HepG2 (cell line): ENCODE results near the gene PRKCZ. TPM values are rescaled to one million over a fixed set of nuclear protein-coding genes. Genes with fewer than 3 reads are reported as not detected.
A peak's percentile ranks its signal among the peaks of the same experiment; 100 is the strongest.

Experiments
- ADNP ChIP-seq: sonication (generic); formaldehyde crosslinking; IDR thresholded peaks from 2 replicates; pipeline ENCODE4 v1.4.0; 2020; ENCODE audit warnings: missing genetic modification reagents
- ARNT2 ChIP-seq: sonication (generic); formaldehyde crosslinking; IDR thresholded peaks from 2 replicates; pipeline ENCODE4 v1.8.0; 2022; ENCODE audit warnings: mild to moderate bottlenecking, low read depth, missing genetic modification reagents, moderate library complexity
- DNMT3B ChIP-seq: conservative IDR thresholded peaks from 2 replicates; pipeline ENCODE4 v1.6.1; 2016; ENCODE audit warnings: missing biosample characterization, control low read depth
- GATAD2A ChIP-seq: IDR thresholded peaks from 2 replicates; pipeline ENCODE4 v1.6.1; 2016
- HIVEP1 ChIP-seq: sonication (generic); formaldehyde crosslinking; IDR thresholded peaks from 2 replicates; pipeline ENCODE4 v1.4.0; 2020; ENCODE audit warnings: mild to moderate bottlenecking, missing genetic modification reagents
- HNRNPLL ChIP-seq: fragments of 200-400 bp; formaldehyde crosslinking; IDR thresholded peaks from 2 replicates; pipeline ENCODE4 v1.6.1; 2017; ENCODE audit warnings: mild to moderate bottlenecking, low read depth, low read length; ENCODE audit not compliant: poor library complexity, severe bottlenecking
- HNRNPUL1 ChIP-seq: fragments of 200-400 bp; formaldehyde crosslinking; IDR thresholded peaks from 2 replicates; pipeline ENCODE4 v1.6.1; 2017; ENCODE audit warnings: low read depth, mild to moderate bottlenecking, low read length, moderate library complexity
- HOXA3 ChIP-seq: sonication (generic); formaldehyde crosslinking; IDR thresholded peaks from 2 replicates; pipeline ENCODE4 v1.5.0; 2020; ENCODE audit warnings: missing genetic modification reagents
- IKZF1 ChIP-seq: fragments of 450-650 bp; IDR thresholded peaks from 2 replicates; pipeline ENCODE4 v1.7.1; 2016
- SATB2 ChIP-seq: sonication (generic); formaldehyde crosslinking; IDR thresholded peaks from 2 replicates; pipeline ENCODE4 v1.5.0; 2020; ENCODE audit warnings: missing genetic modification reagents
- SP1 ChIP-seq, 2 experiments: fragments of 450-650 bp in 1 of 2; sonication (generic) in 1 of 2; formaldehyde crosslinking in 1 of 2; IDR thresholded peaks; 2 replicates each; pipeline versions ENCODE4 v1.4.0 to v1.6.1; 2016 to 2020; ENCODE audit warnings: missing genetic modification reagents in 1 of 2
- SP2 ChIP-seq: sonication (generic); formaldehyde crosslinking; IDR thresholded peaks from 2 replicates; pipeline ENCODE4 v1.5.1; 2020; ENCODE audit warnings: mild to moderate bottlenecking, missing genetic modification reagents
- XBP1 ChIP-seq: sonication (generic); formaldehyde crosslinking; IDR thresholded peaks from 2 replicates; pipeline ENCODE4 v1.5.0; 2020; ENCODE audit warnings: missing genetic modification reagents
- YEATS4 ChIP-seq: sonication (generic); formaldehyde crosslinking; IDR thresholded peaks from 2 replicates; pipeline ENCODE4 v1.4.0; 2020; ENCODE audit warnings: missing genetic modification reagents, borderline replicate concordance
- ZNF331 ChIP-seq: sonication (generic); formaldehyde crosslinking; IDR thresholded peaks from 2 replicates; pipeline ENCODE4 v1.4.0; 2020; ENCODE audit warnings: missing genetic modification reagents
- polyA plus RNA-seq, 8 experiments: library from polyadenylated mRNA; depleted of rRNA in 3 of 8; stranded (reverse) in 7 of 8; unstranded in 1 of 8; fragments of >200 nt; fragmentation: Illumina TruSeq in 4 of 8; extraction: Trizol in 4 of 8; gene quantifications; 2 replicates each; pipeline versions ENCODE4 v1.2.1 to v1.2.3, GENCODE V29; 2011 to 2016; ENCODE audit warnings: low read depth in 4 of 8, missing spikeins in 1 of 8, mixed read lengths in 1 of 8; ENCODE audit not compliant: insufficient read depth in 1 of 8
- total RNA-seq, 5 experiments: library from RNA; depleted of rRNA; stranded (reverse); fragments of >200 nt; fragmentation: Illumina TruSeq; extraction: Trizol; gene quantifications; 2 replicates each; pipeline ENCODE4 v1.2.3, GENCODE V29; 2016; ENCODE audit warnings: low read depth in 1 of 5
- TF ChIP-seq, protein P1 (sequence below): sonication (generic); formaldehyde crosslinking; IDR thresholded peaks from 2 replicates; pipeline ENCODE4 v1.8.0; 2023; ENCODE audit warnings: mild to moderate bottlenecking, missing genetic modification reagents
- TF ChIP-seq, protein P2 (sequence below): fragments of 450-650 bp; IDR thresholded peaks from 2 replicates; pipeline ENCODE4 v1.6.1; 2017; ENCODE audit warnings: mild to moderate bottlenecking
- TF ChIP-seq, protein P3 (sequence below): sonication (generic); formaldehyde crosslinking; conservative IDR thresholded peaks from 2 replicates; pipeline ENCODE4 v1.5.0; 2020; ENCODE audit warnings: missing genetic modification reagents
- TF ChIP-seq, protein P4 (sequence below), 2 experiments: sonication (generic) in 1 of 2; formaldehyde crosslinking in 1 of 2; IDR thresholded peaks; 2 replicates each; pipeline versions ENCODE4 v1.5.1 to v1.6.1; 2011 to 2020; ENCODE audit warnings: borderline replicate concordance in 1 of 2, low read depth in 1 of 2, low read length in 1 of 2, mild to moderate bottlenecking in 1 of 2, missing genetic modification reagents in 1 of 2, moderate library complexity in 1 of 2
- TF ChIP-seq, protein P5 (sequence below): sonication (generic); formaldehyde crosslinking; IDR thresholded peaks from 2 replicates; pipeline ENCODE4 v1.4.0; 2020; ENCODE audit warnings: missing genetic modification reagents; ENCODE audit errors: not compliant biosample characterization

The PRKCZ gene
- total and polyA plus RNA-seq, 2 of the 13 experiments (the other 11 are each of a cell fraction or from before 2014, with no cell fraction given) = 34.7 to 85.2 TPM

DNA sequence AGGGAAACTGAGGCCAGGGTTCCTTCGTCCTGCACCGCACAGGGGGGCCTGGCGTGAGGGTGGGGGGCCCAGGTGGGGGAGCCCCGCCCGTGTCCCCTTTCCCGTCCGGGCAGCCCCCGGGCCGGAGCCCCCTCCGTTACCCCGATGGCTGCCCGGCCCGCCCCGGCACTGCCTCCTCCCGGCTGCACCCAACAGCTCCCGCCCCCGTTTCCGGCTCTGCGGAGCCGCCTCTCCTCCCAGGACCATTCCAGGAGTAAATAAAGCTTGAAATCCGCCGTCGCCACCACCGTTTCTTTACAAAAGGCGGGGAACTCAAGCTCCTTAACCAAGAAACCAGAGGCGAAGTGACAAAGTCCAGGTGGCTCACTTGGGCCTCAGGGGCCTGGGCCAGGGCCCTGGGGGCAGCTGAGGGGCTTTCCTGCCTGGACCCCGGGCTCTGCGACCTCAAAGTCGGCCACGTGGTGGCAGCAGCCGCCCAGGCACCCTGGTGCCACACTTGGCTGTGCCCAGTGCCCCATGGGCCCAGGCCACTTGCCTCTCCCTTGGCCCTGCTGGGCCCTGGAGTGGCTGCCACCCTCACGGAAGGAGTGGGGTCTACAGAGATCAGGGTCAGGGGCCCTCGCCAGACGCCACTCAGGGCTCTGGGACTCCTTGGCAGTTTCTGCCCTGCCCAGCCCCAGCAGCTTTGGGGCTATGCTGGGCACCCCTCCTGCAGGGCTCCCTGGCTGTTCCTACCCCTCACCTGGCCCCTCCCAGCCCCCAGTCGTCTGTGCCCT lies 144.9 kb downstream of the PRKCZ start (continued):
- TF ChIP-seq, protein P1, sequence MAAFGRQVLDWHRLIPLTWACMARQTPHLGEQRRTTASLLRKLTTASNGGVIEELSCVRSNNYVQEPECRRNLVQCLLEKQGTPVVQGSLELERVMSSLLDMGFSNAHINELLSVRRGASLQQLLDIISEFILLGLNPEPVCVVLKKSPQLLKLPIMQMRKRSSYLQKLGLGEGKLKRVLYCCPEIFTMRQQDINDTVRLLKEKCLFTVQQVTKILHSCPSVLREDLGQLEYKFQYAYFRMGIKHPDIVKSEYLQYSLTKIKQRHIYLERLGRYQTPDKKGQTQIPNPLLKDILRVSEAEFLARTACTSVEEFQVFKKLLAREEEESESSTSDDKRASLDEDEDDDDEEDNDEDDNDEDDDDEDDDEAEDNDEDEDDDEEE = no peak; the same call in 1 of the 2 replicates
- TF ChIP-seq, protein P2, sequence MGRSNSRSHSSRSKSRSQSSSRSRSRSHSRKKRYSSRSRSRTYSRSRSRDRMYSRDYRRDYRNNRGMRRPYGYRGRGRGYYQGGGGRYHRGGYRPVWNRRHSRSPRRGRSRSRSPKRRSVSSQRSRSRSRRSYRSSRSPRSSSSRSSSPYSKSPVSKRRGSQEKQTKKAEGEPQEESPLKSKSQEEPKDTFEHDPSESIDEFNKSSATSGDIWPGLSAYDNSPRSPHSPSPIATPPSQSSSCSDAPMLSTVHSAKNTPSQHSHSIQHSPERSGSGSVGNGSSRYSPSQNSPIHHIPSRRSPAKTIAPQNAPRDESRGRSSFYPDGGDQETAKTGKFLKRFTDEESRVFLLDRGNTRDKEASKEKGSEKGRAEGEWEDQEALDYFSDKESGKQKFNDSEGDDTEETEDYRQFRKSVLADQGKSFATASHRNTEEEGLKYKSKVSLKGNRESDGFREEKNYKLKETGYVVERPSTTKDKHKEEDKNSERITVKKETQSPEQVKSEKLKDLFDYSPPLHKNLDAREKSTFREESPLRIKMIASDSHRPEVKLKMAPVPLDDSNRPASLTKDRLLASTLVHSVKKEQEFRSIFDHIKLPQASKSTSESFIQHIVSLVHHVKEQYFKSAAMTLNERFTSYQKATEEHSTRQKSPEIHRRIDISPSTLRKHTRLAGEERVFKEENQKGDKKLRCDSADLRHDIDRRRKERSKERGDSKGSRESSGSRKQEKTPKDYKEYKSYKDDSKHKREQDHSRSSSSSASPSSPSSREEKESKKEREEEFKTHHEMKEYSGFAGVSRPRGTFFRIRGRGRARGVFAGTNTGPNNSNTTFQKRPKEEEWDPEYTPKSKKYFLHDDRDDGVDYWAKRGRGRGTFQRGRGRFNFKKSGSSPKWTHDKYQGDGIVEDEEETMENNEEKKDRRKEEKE = no peak
- TF ChIP-seq YEATS4 (peak; percentile 60; the same call in 1 of the 2 replicates), ARNT2 (peak; percentile 64), IKZF1 (no peak), SP1 (IDR thresholded peaks at IDR 0.05) (0 out of 2 replicates have a peak, but pooled peaks have one; percentile 59), SP1 (CRISPR knock-in tag; IDR thresholded peaks at IDR 0.05) (peak; percentile 74), HNRNPLL (peak; percentile 59), ZNF331 (CRISPR knock-in tag) (peak; percentile 77), SP2 (CRISPR knock-in tag) (peak; percentile 43), XBP1 (CRISPR knock-in tag) (no peak), ADNP (CRISPR knock-in tag) (no peak), DNMT3B (no peak), GATAD2A (peak; percentile 79), HOXA3 (CRISPR knock-in tag) (peak; percentile 46; the same call in 1 of the 2 replicates), HIVEP1 (no peak), HNRNPUL1 (no peak), SATB2 (CRISPR knock-in tag) (peak; percentile 49; the same call in 1 of the 2 replicates)
- TF ChIP-seq, protein P3, sequence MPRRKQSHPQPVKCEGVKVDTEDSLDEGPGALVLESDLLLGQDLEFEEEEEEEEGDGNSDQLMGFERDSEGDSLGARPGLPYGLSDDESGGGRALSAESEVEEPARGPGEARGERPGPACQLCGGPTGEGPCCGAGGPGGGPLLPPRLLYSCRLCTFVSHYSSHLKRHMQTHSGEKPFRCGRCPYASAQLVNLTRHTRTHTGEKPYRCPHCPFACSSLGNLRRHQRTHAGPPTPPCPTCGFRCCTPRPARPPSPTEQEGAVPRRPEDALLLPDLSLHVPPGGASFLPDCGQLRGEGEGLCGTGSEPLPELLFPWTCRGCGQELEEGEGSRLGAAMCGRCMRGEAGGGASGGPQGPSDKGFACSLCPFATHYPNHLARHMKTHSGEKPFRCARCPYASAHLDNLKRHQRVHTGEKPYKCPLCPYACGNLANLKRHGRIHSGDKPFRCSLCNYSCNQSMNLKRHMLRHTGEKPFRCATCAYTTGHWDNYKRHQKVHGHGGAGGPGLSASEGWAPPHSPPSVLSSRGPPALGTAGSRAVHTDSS = no peak
- TF ChIP-seq, protein P4, sequence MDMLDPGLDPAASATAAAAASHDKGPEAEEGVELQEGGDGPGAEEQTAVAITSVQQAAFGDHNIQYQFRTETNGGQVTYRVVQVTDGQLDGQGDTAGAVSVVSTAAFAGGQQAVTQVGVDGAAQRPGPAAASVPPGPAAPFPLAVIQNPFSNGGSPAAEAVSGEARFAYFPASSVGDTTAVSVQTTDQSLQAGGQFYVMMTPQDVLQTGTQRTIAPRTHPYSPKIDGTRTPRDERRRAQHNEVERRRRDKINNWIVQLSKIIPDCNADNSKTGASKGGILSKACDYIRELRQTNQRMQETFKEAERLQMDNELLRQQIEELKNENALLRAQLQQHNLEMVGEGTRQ (IDR thresholded peaks at IDR 0.05; ENCODE audit: low read depth, low read length) = no peak
- TF ChIP-seq, protein P4 (CRISPR knock-in tag; IDR thresholded peaks at IDR 0.05; ENCODE audit: borderline replicate concordance) = no peak
- TF ChIP-seq, protein P5, sequence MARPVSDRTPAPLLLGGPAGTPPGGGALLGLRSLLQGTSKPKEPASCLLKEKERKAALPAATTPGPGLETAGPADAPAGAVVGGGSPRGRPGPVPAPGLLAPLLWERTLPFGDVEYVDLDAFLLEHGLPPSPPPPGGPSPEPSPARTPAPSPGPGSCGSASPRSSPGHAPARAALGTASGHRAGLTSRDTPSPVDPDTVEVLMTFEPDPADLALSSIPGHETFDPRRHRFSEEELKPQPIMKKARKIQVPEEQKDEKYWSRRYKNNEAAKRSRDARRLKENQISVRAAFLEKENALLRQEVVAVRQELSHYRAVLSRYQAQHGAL (CRISPR knock-in tag) = peak; percentile 39
